Lung (tissue), 12 donors: ENCODE data around the gene REEP1. TPM values are rescaled to one million over a fixed set of nuclear protein-coding genes. Genes with fewer than 3 reads are reported as not detected.
A peak's percentile ranks its signal among the peaks of the same experiment; 100 is the strongest.

Experiments
- ATAC-seq: fragments of 200-7000 bp; cut with Tn5 transposase; one replicate; pipeline ENCODE4 v1.9.1; 2020; ENCODE audit warnings: moderate number of reproducible peaks; ENCODE audit not compliant: insufficient read depth, low FRiP score
- DNase-seq, 3 donors: peaks; one replicate each; pipeline ENCODE4 v3.0.0-alpha.2; 2013 to 2017
- H3K27ac ChIP-seq, 2 donors: one replicate each; pipeline ENCODE4 v1.5.1; 2013; ENCODE audit warnings: mild to moderate bottlenecking in 2 of 2, moderate library complexity in 2 of 2, control low read depth in 1 of 2, inconsistent platforms in 1 of 2, low read depth in 1 of 2, low read length in 1 of 2
- H3K27me3 ChIP-seq, 3 donors: one replicate each; pipeline ENCODE4 v1.5.1; 2013; ENCODE audit warnings: low read length in 2 of 3; ENCODE audit not compliant: control insufficient read depth in 3 of 3, insufficient read depth in 3 of 3
- H3K36me3 ChIP-seq, 4 donors: one replicate each; pipeline ENCODE4 v1.5.1; 2013; ENCODE audit warnings: low read length in 4 of 4, mild to moderate bottlenecking in 1 of 4, moderate library complexity in 1 of 4; ENCODE audit not compliant: control insufficient read depth in 4 of 4, insufficient read depth in 4 of 4
- H3K4me1 ChIP-seq, 5 donors: one replicate each; pipeline ENCODE4 v1.5.1; 2013; ENCODE audit warnings: low read length in 5 of 5, mild to moderate bottlenecking in 2 of 5, moderate library complexity in 1 of 5; ENCODE audit not compliant: control insufficient read depth in 5 of 5, insufficient read depth in 5 of 5
- H3K4me3 ChIP-seq: one replicate; pipeline ENCODE4 v1.5.1; 2013; ENCODE audit warnings: mild to moderate bottlenecking, control low read depth, moderate library complexity
- H3K9ac ChIP-seq, 2 donors: one replicate each; pipeline ENCODE4 v1.5.1; 2013; ENCODE audit warnings: low read length in 2 of 2, control low read depth in 1 of 2; ENCODE audit not compliant: insufficient read depth in 1 of 2
- H3K9me3 ChIP-seq, 4 donors: one replicate each; pipeline ENCODE4 v1.5.1; 2013; ENCODE audit warnings: low read length in 3 of 4, mild to moderate bottlenecking in 1 of 4, moderate library complexity in 1 of 4; ENCODE audit not compliant: control insufficient read depth in 4 of 4, insufficient read depth in 3 of 4
- CTCF ChIP-seq: IDR thresholded peaks from 2 replicates; pipeline ENCODE4 v1.5.1; 2012; ENCODE audit warnings: mild to moderate bottlenecking; ENCODE audit errors: control extremely low read depth, extremely low read depth
- WGBS, 2 donors: extraction: QIAGEN DNeasy Blood & Tissue Kit; methylation state at CpG; one replicate each; pipeline ENCODE4 v1.1.7; 2013; 5-methylcytosine and 5-hydroxymethylcytosine counted together
- polyA plus RNA-seq, 2 donors: library from polyadenylated mRNA; stranded (reverse); fragments of 200-250 nt; gene quantifications; one replicate each; pipeline ENCODE4 v1.2.1, GENCODE V29; 2013
- total RNA-seq, 2 donors: library from RNA; depleted of rRNA in 1 of 2; stranded (reverse); fragments of >200 nt in 1 of 2; gene quantifications; one replicate each; pipeline ENCODE4 v1.2.1, GENCODE V29; 2014 to 2021
- donor health status: control.
- donor health status: control.
- donor health status: Bipolar disorder and iron deficiency.
- donor health status: healthy.
- donor health status: DM: yes; HTN: yes; CAD: no.

REEP1 gene
- total and polyA plus RNA-seq, 4 donors, result 2.4 to 19.7 (median 5.4) TPM

GRCh38 chr2:86342488-86342887 is 5.1 kb upstream of the REEP1 start:
- no peak overlapping the region for H3K9ac ChIP-seq
- H3K9me3 ChIP-seq, result peaks cover 0 to 8% (median 2%) of the 10 kb centered on the region in 4 donors
- H3K27me3 ChIP-seq, result peaks cover 3 to 24% (median 11%) of the 10 kb centered on the region in 3 donors
- WGBS, 2 donors, result 79 to 82% methylated on average over 1 of the region's 1 CpG
- DNase-seq (no peak), ATAC-seq (no peak)
- H3K36me3 ChIP-seq, result no peaks in the 10 kb centered on the region
- no peak overlapping the region for H3K4me3 ChIP-seq
- no peak for TF ChIP-seq CTCF
- H3K4me1 ChIP-seq, result peaks cover 0 to 6% (median 0%) of the 10 kb centered on the region in 5 donors
- H3K27ac ChIP-seq, result no peak overlapping the region

GRCh38 chr2:86341470-86341869 is 4.0 kb upstream of the REEP1 start:
- no peak for DNase-seq
- TF ChIP-seq CTCF, result no peak
- Histone ChIP-seq H3K4me3 (no peak overlapping the region), H3K27me3 (peaks cover 3 to 26% (median 11%) of the 10 kb centered on the region in 3 donors), H3K9ac (no peak overlapping the region), H3K9me3 (peaks cover 0 to 8% (median 2%) of the 10 kb centered on the region in 4 donors), H3K4me1 (peaks cover 0 to 11% (median 0%) of the 10 kb centered on the region in 5 donors), H3K27ac (no peak overlapping the region), H3K36me3 (no peaks in the 10 kb centered on the region)
- no peak for ATAC-seq

GRCh38 chr2:86338778-86339295 is 1.4 kb upstream of the REEP1 start:
- 85 to 88% methylated on average over 10 of the region's 10 CpGs for WGBS, 2 donors
- no peak for TF ChIP-seq CTCF
- Histone ChIP-seq H3K36me3 (no peaks in the 10 kb centered on the region), H3K27ac (no peak overlapping the region), H3K9me3 (peaks cover 0 to 8% (median 2%) of the 10 kb centered on the region in 4 donors), H3K9ac (no peak overlapping the region), H3K27me3 (peaks cover 3 to 47% (median 15%) of the 10 kb centered on the region in 3 donors), H3K4me3 (no peak overlapping the region), H3K4me1 (peaks cover 0 to 17% (median 0%) of the 10 kb centered on the region in 5 donors)
- no peak for DNase-seq
- no peak for ATAC-seq

GRCh38 chr2:86336675-86337243 is 667 bp downstream of the REEP1 start:
- no peak for TF ChIP-seq CTCF
- Histone ChIP-seq H3K9me3 (peaks cover 0 to 5% (median 2%) of the 10 kb centered on the region in 4 donors), H3K4me1 (peaks cover 0 to 17% (median 6%) of the 10 kb centered on the region in 5 donors), H3K4me3 (peak overlapping the region; percentile 43), H3K9ac (no peak overlapping the region), H3K36me3 (no peaks in the 10 kb centered on the region), H3K27ac (peak overlapping the region in 1 of 2 donors; percentile 84), H3K27me3 (peaks cover 3 to 51% (median 15%) of the 10 kb centered on the region in 3 donors)
- ATAC-seq (no peak), DNase-seq (peak in 1 of 3 donors; percentile 9)
- WGBS, 2 donors, result 2 to 3% methylated on average over 31 to 45 of the region's 45 CpGs
